H1 (cell line): ENCODE results near the gene TIMM23.

Experiments used
- BRCA1 ChIP-seq: IDR thresholded peaks from 2 replicates; pipeline ENCODE4 v1.6.1; 2012; ENCODE audit warnings: low read depth, low read length, improper control_type of control experiment
- CTCF ChIP-seq, 3 experiments: IDR thresholded peaks; 1 replicate in 2 of 3; 2 replicates in 1 of 3; pipeline versions ENCODE4 v1.5.1 to v1.6.1; 2011; ENCODE audit warnings: low read length in 3 of 3, mild to moderate bottlenecking in 3 of 3, inconsistent platforms in 2 of 3, low read depth in 1 of 3, moderate library complexity in 1 of 3; ENCODE audit not compliant: insufficient read depth in 1 of 3; ENCODE audit errors: control extremely low read depth in 1 of 3
- HDAC6 ChIP-seq: IDR thresholded peaks from one replicate; pipeline ENCODE4 v1.7.1; 2012; ENCODE audit warnings: low read depth, mild to moderate bottlenecking, inconsistent platforms, low read length, moderate library complexity
- NRF1 ChIP-seq: IDR thresholded peaks from 2 replicates; pipeline ENCODE4 v1.6.1; 2011; ENCODE audit warnings: mild to moderate bottlenecking, low read depth, low read length, improper control_type of control experiment
- RAD21 ChIP-seq, 2 experiments: IDR thresholded peaks in 1 of 2; conservative IDR thresholded peaks in 1 of 2; 2 replicates each; pipeline ENCODE4 v1.6.1; 2011; ENCODE audit warnings: low read depth in 2 of 2, low read length in 2 of 2, improper control_type of control experiment in 1 of 2, inconsistent platforms in 1 of 2, mild to moderate bottlenecking in 1 of 2, moderate library complexity in 1 of 2
- SIX5 ChIP-seq: IDR thresholded peaks from 2 replicates; pipeline ENCODE4 v1.6.1; 2011; ENCODE audit warnings: mild to moderate bottlenecking, low read depth, low read length
- TCF12 ChIP-seq: IDR thresholded peaks from 2 replicates; pipeline ENCODE4 v1.6.1; 2011; ENCODE audit warnings: low read depth, mild to moderate bottlenecking, low read length

- no peak for TF ChIP-seq CTCF (IDR thresholded peaks at IDR 0.05; ENCODE audit: control extremely low read depth in 1 of 3, insufficient read depth in 1 of 3, low read depth in 1 of 3, low read length in 3 of 3)
- no peak for TF ChIP-seq SIX5
- TF ChIP-seq BRCA1 = no peak
- TF ChIP-seq TCF12 = no peak
- no peak for TF ChIP-seq RAD21 (IDR thresholded peaks at IDR 0.05 in 1 of 2, conservative IDR thresholded peaks at IDR 0.05 in 1 of 2; ENCODE audit: low read depth in 2 of 2, low read length in 2 of 2)
- TF ChIP-seq NRF1 = no peak
- no peak for TF ChIP-seq HDAC6
Observed at GRCh38 chr10:46019569-46020343, 47.5 kb downstream of the TIMM23 start.
